Mesendoderm (in vitro differentiated cells): ENCODE measurements around the gene ACSF3.
"Not testable (repeated sequence)": the region's sequence is repeated elsewhere in the genome, so short reads cannot be mapped to it uniquely, and the experiment has no call there.

Source experiments
- DNase-seq: peaks from one replicate; pipeline ENCODE4 v3.0.0; 2013
- H2AK5ac ChIP-seq: 2 replicates; pipeline ENCODE4 v1.6.1; 2013; ENCODE audit warnings: low read length, inconsistent platforms
- H2BK120ac ChIP-seq: 2 replicates; pipeline ENCODE4 v1.6.1; 2013; ENCODE audit warnings: low read depth, mild to moderate bottlenecking, low read length, moderate library complexity, mixed read lengths
- H2BK15ac ChIP-seq: replicated peaks from 2 replicates; pipeline ENCODE4 v1.6.1; 2013; ENCODE audit warnings: low read depth, mild to moderate bottlenecking, moderate library complexity
- H2BK5ac ChIP-seq: 2 replicates; pipeline ENCODE4 v1.6.1; 2013; ENCODE audit warnings: low read length, inconsistent platforms
- H3K18ac ChIP-seq: 2 replicates; pipeline ENCODE4 v1.6.1; 2013; ENCODE audit warnings: mild to moderate bottlenecking, low read length, mixed read lengths
- H3K23ac ChIP-seq: one replicate; pipeline ENCODE4 v1.6.1; 2013; ENCODE audit warnings: low read length
- H3K27ac ChIP-seq: 2 replicates; pipeline ENCODE4 v1.5.1; 2013; ENCODE audit warnings: low read depth, mild to moderate bottlenecking, inconsistent platforms, low read length, moderate library complexity
- H3K27me3 ChIP-seq: 2 replicates; pipeline ENCODE4 v1.6.1; 2013; ENCODE audit warnings: low read length, control low read depth, mild to moderate bottlenecking, inconsistent platforms; ENCODE audit not compliant: insufficient read depth, poor library complexity
- H3K36me3 ChIP-seq: 2 replicates; pipeline ENCODE4 v1.6.1; 2013; ENCODE audit warnings: low read length, inconsistent platforms; ENCODE audit not compliant: control insufficient read depth, insufficient read depth
- H3K4ac ChIP-seq: one replicate; pipeline ENCODE4 v1.6.1; 2013; ENCODE audit warnings: low read depth, mild to moderate bottlenecking, low read length, moderate library complexity
- H3K4me1 ChIP-seq: 2 replicates; pipeline ENCODE4 v1.6.1; 2013; ENCODE audit warnings: low read depth, low read length, inconsistent platforms; ENCODE audit not compliant: control insufficient read depth
- H3K4me2 ChIP-seq: 2 replicates; pipeline ENCODE4 v1.6.1; 2013; ENCODE audit warnings: low read length
- H3K4me3 ChIP-seq: 2 replicates; pipeline ENCODE4 v1.5.1; 2013; ENCODE audit warnings: mild to moderate bottlenecking, low read length
- H3K56ac ChIP-seq: one replicate; pipeline ENCODE4 v1.6.1; 2013; ENCODE audit warnings: low read length
- H3K79me1 ChIP-seq: 2 replicates; pipeline ENCODE4 v1.6.1; 2013; ENCODE audit warnings: low read length, inconsistent platforms
- H3K79me2 ChIP-seq: 2 replicates; pipeline ENCODE4 v1.6.1; 2013; ENCODE audit warnings: mild to moderate bottlenecking, low read length; ENCODE audit not compliant: control insufficient read depth, insufficient read depth
- H3K9ac ChIP-seq: 2 replicates; pipeline ENCODE4 v1.6.1; 2013; ENCODE audit warnings: low read length, inconsistent platforms
- H4K5ac ChIP-seq: one replicate; pipeline ENCODE4 v1.6.1; 2013; ENCODE audit warnings: low read length
- H4K8ac ChIP-seq: one replicate; pipeline ENCODE4 v1.6.1; 2013; ENCODE audit warnings: low read depth, mild to moderate bottlenecking, control low read depth, low read length, moderate library complexity
- WGBS: extraction: QIAGEN DNeasy Blood & Tissue Kit; methylation state at CpG from one replicate; pipeline ENCODE4 v1.1.7; 2013; ENCODE audit warnings: low lambda C conversion rate, missing lambda C conversion rate; ENCODE audit not compliant: insufficient coverage; ENCODE audit errors: extremely low coverage; 5-methylcytosine and 5-hydroxymethylcytosine counted together

ACSF3 gene

GRCh38 chr16:89185887-89186592, 92.4 kb downstream of the ACSF3 start:
- not testable (repeated sequence) for H3K79me2 ChIP-seq, H2BK120ac ChIP-seq, H4K5ac ChIP-seq, H3K23ac ChIP-seq, H3K9ac ChIP-seq, H3K79me1 ChIP-seq, H3K4me2 ChIP-seq, H4K8ac ChIP-seq, H2AK5ac ChIP-seq, H3K4me1 ChIP-seq, H3K36me3 ChIP-seq, H2BK15ac ChIP-seq, H3K27me3 ChIP-seq, H2BK5ac ChIP-seq, H3K56ac ChIP-seq, H3K27ac ChIP-seq, H3K4me3 ChIP-seq, H3K4ac ChIP-seq, DNase-seq, H3K18ac ChIP-seq
- WGBS, result no CpG with 5 or more reads among the region's 30 CpGs

GRCh38 chr16:89186593-89187031, 93.0 kb downstream of the ACSF3 start:
- not testable (repeated sequence) for H3K23ac ChIP-seq, H3K4me2 ChIP-seq, H3K18ac ChIP-seq, H3K4ac ChIP-seq, H3K4me3 ChIP-seq, H3K56ac ChIP-seq, H4K5ac ChIP-seq, H3K9ac ChIP-seq, H2BK120ac ChIP-seq, H3K36me3 ChIP-seq, H4K8ac ChIP-seq, H3K27ac ChIP-seq, DNase-seq, H3K27me3 ChIP-seq, H3K79me2 ChIP-seq, H3K4me1 ChIP-seq, H2AK5ac ChIP-seq, H3K79me1 ChIP-seq, H2BK15ac ChIP-seq, H2BK5ac ChIP-seq
- whole genome bisulfite sequencing, result no CpG with 5 or more reads among the region's 20 CpGs

- no peaks in the 10 kb centered on the region for H3K27me3 ChIP-seq
- DNase-seq, result no peak
- no peaks in the 10 kb centered on the region for H3K79me1 ChIP-seq
- no peak overlapping the region for H3K27ac ChIP-seq
- H3K36me3 ChIP-seq, result no peaks in the 10 kb centered on the region
- H2BK5ac ChIP-seq, result no peak overlapping the region
- no peak overlapping the region for H3K9ac ChIP-seq
- WGBS, result no CpG with 5 or more reads among the region's 19 CpGs
- H3K4me3 ChIP-seq, result no peak overlapping the region
- H3K56ac ChIP-seq, result no peak overlapping the region
- no peak overlapping the region for H4K8ac ChIP-seq
- no peak overlapping the region for H2AK5ac ChIP-seq
- H3K4me1 ChIP-seq, result no peaks in the 10 kb centered on the region
- H3K4ac ChIP-seq, result no peak overlapping the region
- H3K79me2 ChIP-seq, result no peaks in the 10 kb centered on the region
- H3K23ac ChIP-seq, result no peak overlapping the region
- H3K18ac ChIP-seq, result no peak overlapping the region
- H4K5ac ChIP-seq, result no peak overlapping the region
- no peak overlapping the region for H2BK120ac ChIP-seq
- H3K4me2 ChIP-seq, result no peak overlapping the region
- H2BK15ac ChIP-seq, result no peak overlapping the region
Measured at GRCh38 chr16:89187032-89187769, 93.5 kb downstream of the ACSF3 start.

- H3K4me1 ChIP-seq, result no peaks in the 10 kb centered on the region
- no peaks in the 10 kb centered on the region for H3K79me2 ChIP-seq
- H3K18ac ChIP-seq, result no peak overlapping the region
- WGBS, result no CpG with 5 or more reads among the region's 19 CpGs
- H3K79me1 ChIP-seq, result no peaks in the 10 kb centered on the region
- no peak overlapping the region for H2AK5ac ChIP-seq
- H3K27me3 ChIP-seq, result no peaks in the 10 kb centered on the region
- H3K27ac ChIP-seq, result no peak overlapping the region
- no peak overlapping the region for H3K9ac ChIP-seq
- H3K4me2 ChIP-seq, result no peak overlapping the region
- no peak overlapping the region for H2BK5ac ChIP-seq
- H4K5ac ChIP-seq, result no peak overlapping the region
- no peak overlapping the region for H3K4ac ChIP-seq
- H4K8ac ChIP-seq, result no peak overlapping the region
- H2BK120ac ChIP-seq, result no peak overlapping the region
- H3K36me3 ChIP-seq, result no peaks in the 10 kb centered on the region
- H2BK15ac ChIP-seq, result no peak overlapping the region
- no peak overlapping the region for H3K56ac ChIP-seq
- no peak for DNase-seq
- H3K4me3 ChIP-seq, result no peak overlapping the region
- no peak overlapping the region for H3K23ac ChIP-seq
Measured at GRCh38 chr16:89187770-89188392, 94.2 kb downstream of the ACSF3 start.

GRCh38 chr16:89188471-89189357, 95.1 kb downstream of the ACSF3 start:
- not testable (repeated sequence) for H2BK5ac ChIP-seq, H3K36me3 ChIP-seq, H3K4me3 ChIP-seq, H3K79me1 ChIP-seq, H3K4me1 ChIP-seq, H2BK15ac ChIP-seq, H3K9ac ChIP-seq, H3K4me2 ChIP-seq, H3K56ac ChIP-seq, H3K27ac ChIP-seq, H3K79me2 ChIP-seq, H2BK120ac ChIP-seq, DNase-seq, H3K18ac ChIP-seq, H3K23ac ChIP-seq, H3K27me3 ChIP-seq, H2AK5ac ChIP-seq, H3K4ac ChIP-seq, H4K5ac ChIP-seq, H4K8ac ChIP-seq
- WGBS, result no CpG with 5 or more reads among the region's 25 CpGs
